ENCODE results near the gene TPP2.

The TPP2 gene

GRCh38 chr13:102563267-102563666 is 33.5 kb upstream of the TPP2 start:
- Histone ChIP-seq H3K4me1 (ENCODE audit: control insufficient read depth, low read length) (no peaks in the 10 kb centered on the region), H3K4me3 (ENCODE audit: low read length) (no peak overlapping the region), H3F3A (ENCODE audit: control insufficient read depth, insufficient read depth) (no peaks in the 10 kb centered on the region), H3K4me2 (ENCODE audit: low read length) (no peak overlapping the region), H3K9me2 (replicated peaks; ENCODE audit: control insufficient read depth, low read length) (no peaks in the 10 kb centered on the region), H3K79me2 (ENCODE audit: control insufficient read depth, low read length) (no peaks in the 10 kb centered on the region), H4K20me1 (ENCODE audit: control insufficient read depth, insufficient read depth, low read depth, low read length) (no peaks in the 10 kb centered on the region), H3K27ac (ENCODE audit: low read depth, low read length) (no peak overlapping the region), H3K9me3 (ENCODE audit: control insufficient read depth, insufficient read depth, low read length) (no peaks in the 10 kb centered on the region), H3K27me3 (ENCODE audit: control insufficient read depth, low read length) (peaks cover 13% of the 10 kb centered on the region), H3K36me3 (ENCODE audit: control insufficient read depth, low read length) (no peaks in the 10 kb centered on the region)
- no peak for TF ChIP-seq CTCF (IDR thresholded peaks at IDR 0.05; ENCODE audit: low read depth, low read length, poor library complexity, severe bottlenecking)
- no peak for TF ChIP-seq EZH2phosphoT487 (IDR thresholded peaks at IDR 0.05; ENCODE audit: borderline replicate concordance, low read length)

- no peaks in the 10 kb centered on the region for H3K79me2 ChIP-seq (ENCODE audit: control insufficient read depth, low read length)
- H3K27ac ChIP-seq (ENCODE audit: low read depth, low read length) = no peak overlapping the region
- no peaks in the 10 kb centered on the region for H3K9me2 ChIP-seq (replicated peaks; ENCODE audit: control insufficient read depth, low read length)
- H3F3A ChIP-seq (ENCODE audit: control insufficient read depth, insufficient read depth) = no peaks in the 10 kb centered on the region
- H3K27me3 ChIP-seq (ENCODE audit: control insufficient read depth, low read length) = peaks cover 16% of the 10 kb centered on the region
- no peak overlapping the region for H3K4me3 ChIP-seq (ENCODE audit: low read length)
- no peak for TF ChIP-seq EZH2phosphoT487 (IDR thresholded peaks at IDR 0.05; ENCODE audit: borderline replicate concordance, low read length)
- no peak for TF ChIP-seq CTCF (IDR thresholded peaks at IDR 0.05; ENCODE audit: low read depth, low read length, poor library complexity, severe bottlenecking)
- H4K20me1 ChIP-seq (ENCODE audit: control insufficient read depth, insufficient read depth, low read depth, low read length) = no peaks in the 10 kb centered on the region
- H3K4me1 ChIP-seq (ENCODE audit: control insufficient read depth, low read length) = no peaks in the 10 kb centered on the region
- H3K36me3 ChIP-seq (ENCODE audit: control insufficient read depth, low read length) = no peaks in the 10 kb centered on the region
- H3K4me2 ChIP-seq (ENCODE audit: low read length) = no peak overlapping the region
- no peaks in the 10 kb centered on the region for H3K9me3 ChIP-seq (ENCODE audit: control insufficient read depth, insufficient read depth, low read length)
These were observed 32.2 kb upstream of the TPP2 start for GRCh38 chr13:102564564-102564963.

GRCh38 chr13:102566513-102566912 is 30.3 kb upstream of the TPP2 start:
- no peak overlapping the region for H3K27ac ChIP-seq (ENCODE audit: low read depth, low read length)
- H3K9me3 ChIP-seq (ENCODE audit: control insufficient read depth, insufficient read depth, low read length) = no peaks in the 10 kb centered on the region
- no peaks in the 10 kb centered on the region for H3K9me2 ChIP-seq (replicated peaks; ENCODE audit: control insufficient read depth, low read length)
- TF ChIP-seq CTCF (IDR thresholded peaks at IDR 0.05; ENCODE audit: low read depth, low read length, poor library complexity, severe bottlenecking) = no peak
- H3K36me3 ChIP-seq (ENCODE audit: control insufficient read depth, low read length) = no peaks in the 10 kb centered on the region
- H3K27me3 ChIP-seq (ENCODE audit: control insufficient read depth, low read length) = peaks cover 27% of the 10 kb centered on the region
- H4K20me1 ChIP-seq (ENCODE audit: control insufficient read depth, insufficient read depth, low read depth, low read length) = no peaks in the 10 kb centered on the region
- H3K4me2 ChIP-seq (ENCODE audit: low read length) = no peak overlapping the region
- H3K4me1 ChIP-seq (ENCODE audit: control insufficient read depth, low read length) = no peaks in the 10 kb centered on the region
- no peak overlapping the region for H3K4me3 ChIP-seq (ENCODE audit: low read length)
- H3F3A ChIP-seq (ENCODE audit: control insufficient read depth, insufficient read depth) = no peaks in the 10 kb centered on the region
- H3K79me2 ChIP-seq (ENCODE audit: control insufficient read depth, low read length) = no peaks in the 10 kb centered on the region

DNA sequence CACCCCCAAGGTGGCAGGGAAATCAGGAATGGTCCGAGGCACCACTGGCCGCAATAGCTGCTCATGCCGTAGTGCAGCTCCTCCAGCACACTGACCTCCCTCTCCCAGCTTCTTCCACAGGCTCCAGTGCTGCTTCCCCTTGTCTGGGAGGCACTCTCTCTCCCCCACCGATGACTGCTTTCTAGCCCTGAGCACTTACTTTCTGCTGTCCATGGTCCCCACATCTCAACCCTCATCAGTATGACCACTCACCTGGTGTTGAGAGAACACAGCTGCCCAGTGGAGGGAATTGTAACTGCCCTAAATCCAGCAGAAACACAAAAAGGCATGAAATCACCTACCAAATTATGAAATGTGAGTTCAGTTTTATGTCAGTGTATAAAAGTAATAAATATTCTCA is 28.9 kb upstream of the TPP2 start:
- Histone ChIP-seq H3F3A (ENCODE audit: control insufficient read depth, insufficient read depth) (no peaks in the 10 kb centered on the region), H3K4me1 (ENCODE audit: control insufficient read depth, low read length) (no peaks in the 10 kb centered on the region), H3K27ac (ENCODE audit: low read depth, low read length) (no peak overlapping the region), H3K27me3 (ENCODE audit: control insufficient read depth, low read length) (peaks cover 30% of the 10 kb centered on the region), H3K79me2 (ENCODE audit: control insufficient read depth, low read length) (no peaks in the 10 kb centered on the region), H3K4me3 (ENCODE audit: low read length) (no peak overlapping the region), H3K4me2 (ENCODE audit: low read length) (no peak overlapping the region), H3K9me3 (ENCODE audit: control insufficient read depth, insufficient read depth, low read length) (no peaks in the 10 kb centered on the region), H3K9me2 (replicated peaks; ENCODE audit: control insufficient read depth, low read length) (no peaks in the 10 kb centered on the region), H3K36me3 (ENCODE audit: control insufficient read depth, low read length) (no peaks in the 10 kb centered on the region), H4K20me1 (ENCODE audit: control insufficient read depth, insufficient read depth, low read depth, low read length) (no peaks in the 10 kb centered on the region)
- TF ChIP-seq CTCF (IDR thresholded peaks at IDR 0.05; ENCODE audit: low read depth, low read length, poor library complexity, severe bottlenecking) = no peak
- TF ChIP-seq EZH2phosphoT487 (IDR thresholded peaks at IDR 0.05; ENCODE audit: borderline replicate concordance, low read length) = no peak

All from DOHH2 (cell line).